Lower leg skin (tissue), 4 donors: Measurements from ENCODE around the gene NIPBL. TPM values are rescaled to one million over a fixed set of nuclear protein-coding genes. Genes with fewer than 3 reads are reported as not detected.

Source experiments
- DNase-seq, 2 donors: peaks; one replicate each; pipeline ENCODE4 v3.0.0-alpha.2; 2019; ENCODE audit warnings: low spot score in 2 of 2
- H3K4me3 ChIP-seq: fragments of 200-600 bp; sonication (generic); 2 replicates; pipeline ENCODE4 v1.5.1; 2017; ENCODE audit warnings: mild to moderate bottlenecking, low read depth; ENCODE audit not compliant: poor library complexity, severe bottlenecking
- CTCF ChIP-seq, 3 donors: fragments of 450-650 bp; IDR thresholded peaks; one replicate each; pipeline ENCODE4 v1.5.1; 2016; ENCODE audit warnings: antibody characterized with exemption in 3 of 3, mild to moderate bottlenecking in 3 of 3, moderate library complexity in 2 of 3
- POLR2A ChIP-seq, 2 donors: fragments of 450-650 bp; IDR thresholded peaks; one replicate each; pipeline ENCODE4 v1.6.1; 2016 to 2017; ENCODE audit warnings: antibody characterized with exemption in 2 of 2, mild to moderate bottlenecking in 1 of 2, moderate library complexity in 1 of 2
- WGBS, 2 donors: methylation state at CpG; one replicate each; pipeline ENCODE4 v1.1.5; 2018; 5-methylcytosine and 5-hydroxymethylcytosine counted together
- intact Hi-C: fragments of 100-400 bp; cut with DNase I; formaldehyde crosslinking; loops from one replicate; pipeline ENCODE4 v1.15.0; 2023; ENCODE audit warnings: low total_unique reads
- total RNA-seq, 4 donors: library from RNA; depleted of rRNA; stranded (reverse); fragments of >200 nt; gene quantifications; one replicate each; pipeline ENCODE4 v1.1.0, GENCODE V29; 2016

The NIPBL gene
- total RNA-seq, 4 donors from 2014 or later, result 39.0 to 56.9 (median 49.4) TPM

- WGBS, 2 donors, result 85 to 96% methylated on average over 1 of the region's 1 CpG
- no peak for TF ChIP-seq CTCF (IDR thresholded peaks at IDR 0.05)
- TF ChIP-seq POLR2A (IDR thresholded peaks at IDR 0.05), result no peak
- intact Hi-C loops, result no loop called here
- no peak overlapping the region for H3K4me3 ChIP-seq
- no peak for DNase-seq
Measured at GRCh38 chr5:37055383-37055990, 178.9 kb downstream of the NIPBL start.

GRCh38 chr5:37056762-37057161 is 180.2 kb downstream of the NIPBL start:
- WGBS, 2 donors, result 84 to 94% methylated on average over 2 of the region's 2 CpGs
- DNase-seq, result no peak
- TF ChIP-seq POLR2A (IDR thresholded peaks at IDR 0.05), result no peak
- no peak for TF ChIP-seq CTCF (IDR thresholded peaks at IDR 0.05)
- no peak overlapping the region for H3K4me3 ChIP-seq
- intact Hi-C loops, result no loop called here

GRCh38 chr5:37060030-37060429 is 183.5 kb downstream of the NIPBL start:
- no peak for TF ChIP-seq CTCF (IDR thresholded peaks at IDR 0.05)
- intact Hi-C loops, result no loop called here
- no peak overlapping the region for H3K4me3 ChIP-seq
- DNase-seq, result no peak
- WGBS, 2 donors, result 92 to 100% methylated on average over 1 of the region's 1 CpG

GRCh38 chr5:37063739-37064138 is 187.2 kb downstream of the NIPBL start:
- intact Hi-C loops, result no loop called here
- H3K4me3 ChIP-seq, result no peak overlapping the region
- 96 to 97% methylated on average over 7 of the region's 7 CpGs for WGBS, 2 donors
- TF ChIP-seq POLR2A (IDR thresholded peaks at IDR 0.05) (no peak), CTCF (IDR thresholded peaks at IDR 0.05) (no peak)
- DNase-seq, result no peak

GRCh38 chr5:37064442-37064841 is 187.9 kb downstream of the NIPBL start:
- 88 to 92% methylated on average over 9 of the region's 9 CpGs for WGBS, 2 donors
- intact Hi-C loops, result no loop called here
- no peak overlapping the region for H3K4me3 ChIP-seq
- TF ChIP-seq CTCF (IDR thresholded peaks at IDR 0.05) (no peak), POLR2A (IDR thresholded peaks at IDR 0.05) (no peak)
- DNase-seq, result no peak

- intact Hi-C loops, result no loop called here
- no peak for TF ChIP-seq CTCF (IDR thresholded peaks at IDR 0.05)
- DNase-seq, result no peak
- no peak overlapping the region for H3K4me3 ChIP-seq
- WGBS, 2 donors, result 77 to 93% methylated on average over 1 of the region's 1 CpG
Measured at GRCh38 chr5:37071487-37071886, 194.9 kb downstream of the NIPBL start.
